Astrocyte of the cerebellum (primary cell): ENCODE results near the gene DNAJC3.

Source experiments
- DNase-seq: peaks from one replicate; pipeline ENCODE4 v3.0.0-alpha.2; 2011; ENCODE audit warnings: low read depth
- H3K4me3 ChIP-seq: 2 replicates; pipeline ENCODE4 v1.5.1; 2011; ENCODE audit warnings: mild to moderate bottlenecking, low read depth, low read length, moderate library complexity
- in situ Hi-C: cut with HindIII; loops from 2 replicates; pipeline ENCODE4 v1.10.0; 2017; ENCODE audit warnings: low sequenced_read_pairs
- TF ChIP-seq, protein P1 (sequence below): IDR thresholded peaks from 2 replicates; pipeline ENCODE4 v1.5.1; 2012; ENCODE audit warnings: low read length, low read depth, moderate library complexity, mild to moderate bottlenecking; ENCODE audit errors: missing control alignments

Gene DNAJC3

DNA sequence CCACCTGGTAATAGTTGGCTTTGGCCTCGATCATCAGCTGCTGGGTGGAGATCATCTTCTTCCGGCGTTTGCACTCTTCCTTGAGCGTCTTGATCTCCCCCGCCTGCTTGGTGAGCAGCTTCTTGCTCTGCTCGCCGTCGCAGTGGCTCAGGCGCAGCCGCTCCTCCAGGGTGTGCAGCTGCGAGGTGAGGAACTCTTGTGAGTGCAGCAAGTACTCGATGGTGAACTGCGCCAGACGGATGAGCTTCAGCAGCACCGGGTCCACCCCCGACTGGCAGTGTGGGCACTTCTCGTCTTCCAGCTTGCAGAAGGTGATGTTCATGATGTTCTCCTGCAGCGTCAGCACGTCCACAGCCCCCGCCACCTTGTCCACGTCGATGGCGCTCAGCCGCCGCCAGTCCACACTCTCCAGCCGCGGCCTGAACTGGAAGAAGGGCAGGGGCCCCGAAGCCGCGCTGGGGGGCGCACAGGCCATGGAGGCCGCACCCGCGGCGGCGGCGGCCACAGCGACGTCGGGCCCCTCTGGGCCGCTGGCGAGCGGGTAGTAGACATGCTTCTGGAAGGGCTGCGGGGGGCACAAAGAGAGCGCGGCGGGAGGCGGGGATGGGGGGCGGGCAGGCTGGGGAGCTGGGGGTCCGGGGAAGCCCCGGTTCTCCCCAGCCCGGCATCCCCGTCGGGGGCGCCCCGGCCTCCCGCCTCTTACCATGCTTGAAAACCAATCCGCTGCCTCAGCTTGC is 35.5 kb upstream of the DNAJC3 start:
- TF ChIP-seq, protein P1, sequence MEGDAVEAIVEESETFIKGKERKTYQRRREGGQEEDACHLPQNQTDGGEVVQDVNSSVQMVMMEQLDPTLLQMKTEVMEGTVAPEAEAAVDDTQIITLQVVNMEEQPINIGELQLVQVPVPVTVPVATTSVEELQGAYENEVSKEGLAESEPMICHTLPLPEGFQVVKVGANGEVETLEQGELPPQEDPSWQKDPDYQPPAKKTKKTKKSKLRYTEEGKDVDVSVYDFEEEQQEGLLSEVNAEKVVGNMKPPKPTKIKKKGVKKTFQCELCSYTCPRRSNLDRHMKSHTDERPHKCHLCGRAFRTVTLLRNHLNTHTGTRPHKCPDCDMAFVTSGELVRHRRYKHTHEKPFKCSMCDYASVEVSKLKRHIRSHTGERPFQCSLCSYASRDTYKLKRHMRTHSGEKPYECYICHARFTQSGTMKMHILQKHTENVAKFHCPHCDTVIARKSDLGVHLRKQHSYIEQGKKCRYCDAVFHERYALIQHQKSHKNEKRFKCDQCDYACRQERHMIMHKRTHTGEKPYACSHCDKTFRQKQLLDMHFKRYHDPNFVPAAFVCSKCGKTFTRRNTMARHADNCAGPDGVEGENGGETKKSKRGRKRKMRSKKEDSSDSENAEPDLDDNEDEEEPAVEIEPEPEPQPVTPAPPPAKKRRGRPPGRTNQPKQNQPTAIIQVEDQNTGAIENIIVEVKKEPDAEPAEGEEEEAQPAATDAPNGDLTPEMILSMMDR = no peak
- DNase-seq = no peak
- H3K4me3 ChIP-seq = peak overlapping the region; percentile 74
- in situ Hi-C loops = loop anchor here (25.0 kb wide), 1 partner anchor 196 kb away; no protein-coding TSS in a partner anchor

DNA sequence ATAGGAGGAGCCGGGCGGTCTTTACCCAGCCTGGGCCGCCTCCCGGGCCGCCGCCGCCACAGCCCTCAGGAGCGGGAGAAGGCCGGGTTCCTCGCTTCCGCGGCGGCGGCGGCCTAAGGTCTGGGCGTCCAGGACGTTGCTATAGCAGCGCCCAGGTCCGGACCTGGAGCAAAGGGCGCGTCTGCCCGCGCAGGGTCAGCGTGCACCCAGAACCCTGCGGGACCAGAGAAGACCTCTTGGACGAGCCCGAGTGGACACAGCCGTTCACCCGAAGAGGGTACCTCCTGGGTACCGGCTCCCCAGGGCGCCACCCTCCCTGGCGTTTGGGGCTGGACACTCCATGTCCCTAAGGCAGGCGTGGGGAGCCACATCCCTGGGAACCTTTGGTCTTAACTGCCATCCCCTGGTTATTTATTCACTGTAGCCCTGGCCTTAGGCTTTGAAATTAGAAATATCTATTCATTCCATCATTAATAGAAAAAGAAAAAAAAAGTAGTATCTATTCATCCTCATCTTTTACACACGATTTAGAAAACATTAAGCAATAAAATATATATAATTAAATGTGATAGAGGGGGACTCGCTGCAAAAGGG is 34.8 kb upstream of the DNAJC3 start:
- H3K4me3 ChIP-seq = peak overlapping the region; percentile 74

DNA sequence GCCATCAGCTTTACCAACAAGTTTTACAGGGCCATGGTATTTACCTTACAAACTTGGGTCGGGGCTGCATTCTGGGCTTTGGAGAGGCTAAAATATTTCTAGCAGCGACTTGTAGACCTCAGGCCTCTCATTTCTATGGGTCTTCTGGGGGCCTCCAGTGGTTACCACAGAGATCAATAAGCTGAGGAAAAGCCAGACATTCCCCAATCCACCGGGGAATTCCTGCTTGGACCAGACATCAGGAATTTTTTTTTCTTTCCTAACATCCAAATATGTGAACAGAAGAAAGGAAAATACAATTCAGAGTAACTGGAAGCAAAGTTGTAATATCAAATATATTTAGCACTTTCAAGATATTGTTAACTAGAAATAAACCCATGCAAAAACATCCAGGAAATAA is 33.9 kb upstream of the DNAJC3 start:
- TF ChIP-seq, protein P1 = no peak
- no peak for DNase-seq

More for the DNA sequence above, 34.8 kb upstream of the DNAJC3 start:
- DNase-seq = no peak
- in situ Hi-C loops = loop anchor here (25.0 kb wide), 1 partner anchor 195 kb away; no protein-coding TSS in a partner anchor
- TF ChIP-seq, protein P1 = no peak

DNA sequence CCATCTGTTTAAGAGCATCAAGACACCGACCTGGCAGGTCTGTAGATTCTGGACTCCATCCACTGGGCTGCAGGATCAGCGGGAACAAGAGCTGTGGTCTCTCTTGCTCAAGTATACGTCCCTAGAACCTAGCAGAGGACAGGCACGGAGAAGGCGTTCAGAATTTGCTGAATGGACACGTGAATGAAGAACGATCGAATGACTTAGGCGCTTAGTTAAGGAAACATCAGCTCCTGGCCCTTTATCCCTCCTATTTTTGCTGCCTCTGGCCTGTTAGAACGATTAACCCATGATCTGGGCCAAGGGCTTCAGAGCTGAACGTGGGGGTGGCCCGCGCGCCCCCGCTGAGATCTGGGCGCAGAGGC is 33.4 kb upstream of the DNAJC3 start:
- in situ Hi-C loops = loop anchor here (25.0 kb wide), 1 partner anchor 194 kb away; no protein-coding TSS in a partner anchor
- no peak for DNase-seq
- TF ChIP-seq, protein P1 = no peak
- H3K4me3 ChIP-seq = peak overlapping the region; percentile 74

More for the DNA sequence above, 33.9 kb upstream of the DNAJC3 start:
- in situ Hi-C loops = loop anchor here (25.0 kb wide), 1 partner anchor 194 kb away; no protein-coding TSS in a partner anchor
- peak overlapping the region; percentile 74 for H3K4me3 ChIP-seq

DNA sequence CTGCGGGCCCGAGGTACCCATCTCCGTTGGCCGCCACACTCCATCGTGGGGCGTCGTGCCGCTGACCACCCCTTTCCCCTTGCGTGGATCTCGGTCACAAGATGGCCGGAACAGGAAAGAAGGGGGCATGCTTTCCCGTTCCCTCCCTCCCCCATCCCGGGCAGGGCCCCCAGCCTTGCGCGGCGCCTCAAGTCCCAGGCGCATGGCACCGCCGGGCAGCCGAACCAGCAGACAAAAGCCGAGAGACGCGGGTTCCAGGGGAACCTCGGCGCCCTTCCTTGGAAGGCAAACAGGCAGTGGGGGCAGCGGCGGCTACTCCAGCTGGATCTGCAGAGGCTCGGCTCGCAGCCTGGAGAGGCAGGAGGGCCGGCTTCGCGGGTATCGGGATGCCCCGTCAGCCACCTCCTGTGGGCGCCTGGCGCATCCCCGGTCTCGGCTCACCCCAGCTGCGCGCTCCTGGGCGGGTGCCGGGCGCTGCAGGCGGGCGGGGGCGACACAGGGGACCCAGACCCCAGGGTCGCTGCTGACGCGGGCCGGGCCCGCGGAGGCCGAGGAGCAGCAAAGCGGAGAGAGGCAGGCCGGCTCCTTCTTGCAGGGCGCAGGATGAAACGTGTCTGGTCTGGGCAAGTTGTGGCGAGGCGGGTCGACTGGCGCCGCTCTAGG is 32.9 kb upstream of the DNAJC3 start:
- DNase-seq = no peak
- TF ChIP-seq, protein P1 = no peak
- peak overlapping the region; percentile 74 for H3K4me3 ChIP-seq
- in situ Hi-C loops = loop anchor here (25.0 kb wide), 1 partner anchor 193 kb away; no protein-coding TSS in a partner anchor

DNA sequence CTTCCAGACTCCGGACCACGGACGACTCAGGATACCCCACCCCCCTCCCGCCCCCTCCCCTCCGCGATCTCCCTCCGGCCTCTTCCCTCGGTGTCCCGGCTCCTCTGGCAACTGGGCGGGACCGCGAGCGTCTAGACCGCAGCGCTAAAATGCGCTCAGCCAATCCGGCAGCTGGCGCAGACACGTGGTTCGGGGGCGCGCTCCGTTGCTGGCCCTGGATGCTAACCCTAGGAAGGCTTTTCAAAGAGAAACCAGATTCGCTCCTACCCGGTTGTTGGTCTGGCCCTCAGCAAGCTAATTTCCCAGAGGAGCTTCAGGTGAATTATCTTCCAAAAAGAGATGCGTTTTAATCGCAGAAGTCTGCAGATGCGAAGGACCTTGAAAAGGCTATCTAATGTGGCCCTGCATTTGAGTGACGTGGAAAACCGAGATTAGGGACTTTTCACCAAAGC is 32.3 kb upstream of the DNAJC3 start, which contains the start of gene DZIP1:
TSS of gene DZIP1 (minus strand) at position 106 of the 452 bp plus-strand sequence. CDS start 2,677 bp downstream, outside the sequence.
- in situ Hi-C loops = loop anchor here (25.0 kb wide), 1 partner anchor 193 kb away; no protein-coding TSS in a partner anchor
- TF ChIP-seq, protein P1 = no peak
- peak within 1 kb of the TSS; percentile 74 for H3K4me3 ChIP-seq
- DNase-seq = peak; percentile 61
